MM.1S (cell line): ENCODE measurements around the gene CUTA.
A peak's percentile ranks its signal among the peaks of the same experiment; 100 is the strongest.

ENCODE experiments used
- DNase-seq: peaks from one replicate; pipeline ENCODE4 v3.0.0-alpha.2; 2015
- H2AFZ ChIP-seq: fragments of 300-600 bp; sonication (generic); 2 replicates; pipeline ENCODE4 v1.6.0; 2016; ENCODE audit warnings: antibody characterized with exemption, low read length
- H3F3A ChIP-seq: fragments of 300-600 bp; sonication (generic); 2 replicates; pipeline ENCODE4 v1.6.1; 2016; ENCODE audit warnings: mild to moderate bottlenecking, antibody characterized with exemption, low read length, moderate library complexity, mixed read lengths; ENCODE audit not compliant: insufficient read depth
- H3K27ac ChIP-seq: fragments of 300-600 bp; sonication (generic); 2 replicates; pipeline ENCODE4 v1.5.1; 2016; ENCODE audit warnings: mild to moderate bottlenecking, low read length
- H3K27me3 ChIP-seq: fragments of 300-600 bp; sonication (generic); replicated peaks from 2 replicates; pipeline ENCODE4 v1.6.0; 2016; ENCODE audit warnings: low read length; ENCODE audit not compliant: insufficient read depth
- H3K36me3 ChIP-seq: fragments of 300-600 bp; sonication (generic); replicated peaks from 2 replicates; pipeline ENCODE4 v1.6.1; 2016; ENCODE audit warnings: mild to moderate bottlenecking, low read length, mixed read lengths; ENCODE audit not compliant: insufficient read depth
- H3K4me1 ChIP-seq: fragments of 300-600 bp; sonication (generic); 2 replicates; pipeline ENCODE4 v1.6.1; 2016; ENCODE audit warnings: low read length, mixed read lengths
- H3K4me2 ChIP-seq: fragments of 300-600 bp; sonication (generic); 2 replicates; pipeline ENCODE4 v1.6.0; 2016; ENCODE audit warnings: low read depth, low read length
- H3K4me3 ChIP-seq: fragments of 300-600 bp; sonication (generic); 2 replicates; pipeline ENCODE4 v1.5.1; 2016; ENCODE audit warnings: low read length, mixed read lengths
- H3K79me2 ChIP-seq: fragments of 300-600 bp; sonication (generic); 2 replicates; pipeline ENCODE4 v1.6.1; 2016; ENCODE audit warnings: mixed run types, low read length, mixed read lengths
- H3K9ac ChIP-seq: fragments of 300-600 bp; sonication (generic); 2 replicates; pipeline ENCODE4 v1.6.1; 2016; ENCODE audit warnings: low read length, mixed read lengths
- H3K9me2 ChIP-seq: fragments of 300-600 bp; sonication (generic); replicated peaks from 2 replicates; pipeline ENCODE4 v1.6.1; 2016; ENCODE audit warnings: mild to moderate bottlenecking, low read length, mixed read lengths; ENCODE audit not compliant: insufficient read depth
- H3K9me3 ChIP-seq: fragments of 300-600 bp; sonication (generic); replicated peaks from 2 replicates; pipeline ENCODE4 v1.6.1; 2016; ENCODE audit warnings: mild to moderate bottlenecking, low read length, mixed read lengths; ENCODE audit not compliant: insufficient read depth
- H4K20me1 ChIP-seq: fragments of 300-600 bp; sonication (generic); 2 replicates; pipeline ENCODE4 v1.6.1; 2016; ENCODE audit warnings: mild to moderate bottlenecking, low read length, moderate library complexity, mixed read lengths; ENCODE audit not compliant: insufficient read depth
- EZH2 ChIP-seq: fragments of 300-600 bp; sonication (generic); optimal IDR thresholded peaks from 2 replicates; pipeline ENCODE3; 2017; ENCODE audit warnings: low read depth, mild to moderate bottlenecking, antibody characterized with exemption, low read length, mixed read lengths
- EZH2phosphoT487 ChIP-seq: fragments of 300-600 bp; sonication (generic); IDR thresholded peaks from 2 replicates; pipeline ENCODE4 v1.6.1; 2018; ENCODE audit warnings: antibody characterized with exemption, low read length
- TF ChIP-seq, protein P1 (sequence below): fragments of 300-600 bp; sonication (generic); IDR thresholded peaks from 2 replicates; pipeline ENCODE4 v1.5.1; 2016; ENCODE audit warnings: antibody characterized with exemption, low read length, mixed read lengths

Gene CUTA

DNA sequence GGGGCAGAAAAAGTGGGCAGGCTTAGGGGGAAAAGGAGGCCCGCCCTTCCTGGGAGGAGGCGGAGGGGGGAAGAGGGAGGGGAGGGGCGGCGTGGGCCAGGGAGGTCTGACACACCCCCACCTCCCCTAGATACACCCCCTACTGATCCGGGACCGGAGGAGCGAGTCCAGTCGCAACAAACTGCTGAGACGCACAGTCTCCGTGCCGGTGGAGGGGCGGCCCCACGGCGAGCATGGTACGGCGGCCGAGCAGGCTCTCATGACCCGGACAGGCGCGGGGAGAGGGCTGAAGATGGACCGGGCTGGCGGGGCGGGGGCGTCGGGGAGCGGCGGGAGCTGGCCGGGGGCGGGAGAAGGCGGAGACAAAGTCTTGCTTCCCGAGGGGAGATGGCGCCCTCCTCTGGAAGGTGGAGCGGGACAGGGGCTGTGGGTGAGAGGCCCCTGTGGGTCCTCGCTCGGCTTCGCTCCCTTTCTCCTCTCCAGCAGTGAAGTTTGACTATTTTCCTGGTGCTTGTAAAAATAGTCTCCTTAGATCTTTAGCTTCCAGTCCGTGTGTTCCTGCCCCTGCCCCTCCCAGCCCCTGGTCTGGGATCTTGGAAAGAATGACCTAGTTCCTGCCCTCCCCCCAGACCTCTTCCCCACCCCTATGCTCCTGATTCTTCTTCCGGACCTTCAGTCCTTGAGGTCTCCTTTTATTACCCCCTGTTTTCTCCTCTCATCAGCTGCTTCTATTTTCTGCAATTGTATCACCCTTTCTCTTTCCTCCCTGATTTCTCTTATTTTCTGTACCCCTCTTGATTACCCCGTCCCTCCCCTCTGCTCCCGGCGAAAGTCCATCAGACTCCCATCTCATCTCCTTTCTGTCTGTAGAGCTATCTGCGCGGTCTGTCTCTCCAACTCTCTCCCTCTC is 8.0 kb upstream of the CUTA start:
- H3K9ac ChIP-seq: peak overlapping the region; percentile 61
- peak overlapping the region; percentile 64 for H2AFZ ChIP-seq
- peak overlapping the region; percentile 52 for H3K27ac ChIP-seq
- H3K4me3 ChIP-seq: peak overlapping the region; percentile 80
- TF ChIP-seq EZH2 (no peak), EZH2phosphoT487 (no peak)
- TF ChIP-seq, protein P1, sequence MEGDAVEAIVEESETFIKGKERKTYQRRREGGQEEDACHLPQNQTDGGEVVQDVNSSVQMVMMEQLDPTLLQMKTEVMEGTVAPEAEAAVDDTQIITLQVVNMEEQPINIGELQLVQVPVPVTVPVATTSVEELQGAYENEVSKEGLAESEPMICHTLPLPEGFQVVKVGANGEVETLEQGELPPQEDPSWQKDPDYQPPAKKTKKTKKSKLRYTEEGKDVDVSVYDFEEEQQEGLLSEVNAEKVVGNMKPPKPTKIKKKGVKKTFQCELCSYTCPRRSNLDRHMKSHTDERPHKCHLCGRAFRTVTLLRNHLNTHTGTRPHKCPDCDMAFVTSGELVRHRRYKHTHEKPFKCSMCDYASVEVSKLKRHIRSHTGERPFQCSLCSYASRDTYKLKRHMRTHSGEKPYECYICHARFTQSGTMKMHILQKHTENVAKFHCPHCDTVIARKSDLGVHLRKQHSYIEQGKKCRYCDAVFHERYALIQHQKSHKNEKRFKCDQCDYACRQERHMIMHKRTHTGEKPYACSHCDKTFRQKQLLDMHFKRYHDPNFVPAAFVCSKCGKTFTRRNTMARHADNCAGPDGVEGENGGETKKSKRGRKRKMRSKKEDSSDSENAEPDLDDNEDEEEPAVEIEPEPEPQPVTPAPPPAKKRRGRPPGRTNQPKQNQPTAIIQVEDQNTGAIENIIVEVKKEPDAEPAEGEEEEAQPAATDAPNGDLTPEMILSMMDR: peak; percentile 44
- H3K4me1 ChIP-seq: peaks cover 24% of the 10 kb centered on the region
- H3K36me3 ChIP-seq: no peaks in the 10 kb centered on the region
- H3K79me2 ChIP-seq: no peaks in the 10 kb centered on the region
- peaks cover 34% of the 10 kb centered on the region for H3K27me3 ChIP-seq
- no peaks in the 10 kb centered on the region for H3K9me3 ChIP-seq
- peaks cover 28% of the 10 kb centered on the region for H3F3A ChIP-seq
- peak; percentile 68 for DNase-seq
- peak overlapping the region; percentile 87 for H3K4me2 ChIP-seq
- H4K20me1 ChIP-seq: no peaks in the 10 kb centered on the region
- no peaks in the 10 kb centered on the region for H3K9me2 ChIP-seq

DNA sequence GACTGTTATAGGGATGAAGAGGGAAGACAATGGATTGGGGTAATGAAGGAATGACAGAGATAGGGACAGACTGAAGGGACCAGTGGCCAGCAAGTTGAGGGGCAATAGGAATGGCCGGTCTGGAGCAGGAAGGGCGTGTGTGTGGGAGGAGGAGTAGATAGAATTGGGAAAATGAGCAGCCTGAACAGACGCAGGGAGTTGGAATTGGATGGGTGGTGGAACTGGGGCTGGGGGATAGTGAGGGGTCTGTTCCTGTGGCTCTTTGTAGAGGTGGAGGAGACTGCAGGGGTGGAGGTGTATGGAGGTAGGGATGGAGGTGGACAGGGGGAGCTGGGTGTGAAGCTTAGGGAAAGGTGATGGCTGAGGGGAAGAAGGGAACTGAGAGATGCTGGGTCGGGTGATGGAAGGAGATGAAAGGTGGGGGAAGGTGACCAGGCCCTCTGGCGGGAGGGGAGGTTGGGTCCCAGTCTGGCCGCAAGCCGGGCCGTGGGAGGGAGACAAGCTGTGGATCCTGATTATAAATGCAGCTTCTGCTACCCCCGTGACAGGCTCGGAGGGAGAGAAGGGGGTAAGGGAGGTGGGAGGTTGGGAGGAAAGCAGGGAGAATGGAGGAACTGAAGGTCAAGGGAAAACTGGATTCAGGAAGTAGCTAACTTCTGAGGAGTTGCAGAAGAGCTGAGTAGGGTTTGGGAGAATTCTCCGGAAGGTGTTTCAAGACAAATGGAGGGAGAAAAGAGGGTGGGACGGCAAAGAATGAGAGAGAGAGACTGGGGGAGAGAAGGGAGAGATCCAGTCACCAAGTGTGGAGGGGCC is 7.2 kb upstream of the CUTA start:
- H3K9ac ChIP-seq: peak overlapping the region; percentile 61
- H2AFZ ChIP-seq: peak overlapping the region; percentile 64
- TF ChIP-seq, protein P1: no peak
- no peak for TF ChIP-seq EZH2
- TF ChIP-seq EZH2phosphoT487: no peak
- peaks cover 28% of the 10 kb centered on the region for H3F3A ChIP-seq
- H3K27ac ChIP-seq: peak overlapping the region; percentile 52; the same call in 1 of the 2 replicates
- no peaks in the 10 kb centered on the region for H3K9me2 ChIP-seq
- peak overlapping the region; percentile 87 for H3K4me2 ChIP-seq
- no peaks in the 10 kb centered on the region for H3K79me2 ChIP-seq
- peak overlapping the region; percentile 80 for H3K4me3 ChIP-seq
- no peaks in the 10 kb centered on the region for H4K20me1 ChIP-seq
- H3K27me3 ChIP-seq: peaks cover 35% of the 10 kb centered on the region
- H3K4me1 ChIP-seq: peaks cover 15% of the 10 kb centered on the region
- H3K36me3 ChIP-seq: no peaks in the 10 kb centered on the region
- no peak for DNase-seq
- H3K9me3 ChIP-seq: no peaks in the 10 kb centered on the region

DNA sequence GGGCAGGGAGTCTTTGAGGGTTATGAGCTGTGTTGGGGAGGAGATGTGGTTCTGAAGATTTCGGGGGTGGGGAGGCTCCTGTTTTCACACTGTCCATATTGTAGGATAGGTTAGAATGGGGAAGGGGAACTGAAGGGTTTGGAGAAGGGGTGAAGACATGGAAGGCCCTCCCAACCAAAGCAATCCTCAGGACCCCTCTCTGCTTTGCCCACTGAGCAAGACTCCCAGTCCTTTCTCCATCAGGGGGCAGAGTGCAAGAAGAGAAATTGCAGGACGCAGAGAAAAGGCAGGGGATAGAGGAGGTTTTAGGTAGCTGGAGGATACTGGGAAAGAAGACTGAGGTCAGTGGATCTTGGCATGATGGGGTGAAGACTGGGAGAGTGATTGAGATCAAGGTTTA is 5.9 kb upstream of the CUTA start:
- TF ChIP-seq EZH2 (no peak), EZH2phosphoT487 (no peak)
- TF ChIP-seq, protein P1: no peak
- Histone ChIP-seq H3K9ac (no peak overlapping the region), H2AFZ (no peak overlapping the region), H3K4me1 (peaks cover 20% of the 10 kb centered on the region), H3F3A (peaks cover 22% of the 10 kb centered on the region), H4K20me1 (no peaks in the 10 kb centered on the region), H3K36me3 (no peaks in the 10 kb centered on the region), H3K4me2 (no peak overlapping the region), H3K79me2 (no peaks in the 10 kb centered on the region), H3K27ac (no peak overlapping the region), H3K9me3 (no peaks in the 10 kb centered on the region), H3K4me3 (no peak overlapping the region), H3K27me3 (peaks cover 35% of the 10 kb centered on the region), H3K9me2 (no peaks in the 10 kb centered on the region)
- no peak for DNase-seq
